HCT116 (cell line): ENCODE measurements around the gene PDE6A. TPM values are rescaled to one million over a fixed set of nuclear protein-coding genes. Genes with fewer than 3 reads are reported as not detected.

Experiments used
- ATAC-seq: fragments of 200-7000 bp; cut with Tn5 transposase; 2 replicates; pipeline ENCODE4 v1.9.1; 2020; ENCODE audit warnings: mild to moderate bottlenecking, moderate library complexity
- BruUV-seq: library from RNA; stranded (reverse); fragments of 400-500 nt; replicated peaks from 2 replicates; lab custom pipeline; 2021; lab: Mats Ljungman, UMichigan
- CTCF ChIA-PET: fragments of 300-600 bp; sonication (Branson Sonifier 250); formaldehyde crosslinking; loops from one replicate; lab custom pipeline; 2021; ENCODE audit warnings: antibody characterized with exemption; lab: Charles Lee
- POLR2A ChIA-PET: fragments of 300-600, 350-600 bp; sonication (Branson Sonifier 250); formaldehyde crosslinking; loops from one replicate; lab custom pipeline; 2021; ENCODE audit warnings: antibody characterized with exemption; lab: Charles Lee
- RAD21 ChIA-PET, 2 experiments: fragments of 300-600 bp; sonication (Branson Sonifier 250); formaldehyde crosslinking; loops; one replicate each; lab custom pipeline; 2023; ENCODE audit warnings: low total read pairs in 2 of 2; ENCODE audit not compliant: uncharacterized antibody in 2 of 2, unreplicated experiment in 2 of 2, low non-redundant PET in 1 of 2; lab: Charles Lee
- DNase-seq: peaks from one replicate; pipeline ENCODE4 v3.0.0-alpha.2; 2010; ENCODE audit warnings: low read depth, low spot score
- H2AFZ ChIP-seq: fragments of 200-600 bp; shearing (Covaris generic), sonication (generic); 2 replicates; pipeline ENCODE4 v1.6.1; 2017; ENCODE audit warnings: low read depth, mixed run types, mixed read lengths, antibody characterized with exemption, low read length; ENCODE audit not compliant: poor library complexity, severe bottlenecking
- H3K27ac ChIP-seq: 2 replicates; pipeline ENCODE4 v1.5.1; 2012; ENCODE audit warnings: low read depth, low read length
- H3K27me3 ChIP-seq: fragments of 200-600 bp; sonication (generic); 2 replicates; pipeline ENCODE4 v1.6.1; 2016; ENCODE audit warnings: mixed run types, low read length, mixed read lengths; ENCODE audit not compliant: insufficient read depth
- H3K36me3 ChIP-seq, 2 experiments: fragments of 200-500 bp in 1 of 2; fragments of 200-600 bp in 1 of 2; sonication (Bioruptor generic) in 1 of 2; sonication (generic) in 1 of 2; 2 replicates each; pipeline versions ENCODE4 v1.5.1 to v1.6.1; 2014 to 2016; ENCODE audit warnings: low read length in 2 of 2, inconsistent platforms in 1 of 2, mixed read lengths in 1 of 2, mixed run types in 1 of 2; ENCODE audit not compliant: insufficient read depth in 2 of 2, control insufficient read depth in 1 of 2
- H3K4me1 ChIP-seq, 2 experiments: fragments of 200-600 bp in 1 of 2; sonication (generic) in 1 of 2; 2 replicates each; pipeline versions ENCODE4 v1.5.1 to v1.6.1; 2012 to 2017; ENCODE audit warnings: low read length in 2 of 2, inconsistent platforms in 1 of 2, mild to moderate bottlenecking in 1 of 2, mixed read lengths in 1 of 2, mixed run types in 1 of 2, moderate library complexity in 1 of 2; ENCODE audit not compliant: insufficient read depth in 2 of 2, control insufficient read depth in 1 of 2
- H3K4me2 ChIP-seq: fragments of 200-600 bp; sonication (generic); 2 replicates; pipeline ENCODE4 v1.6.1; 2017; ENCODE audit warnings: mixed run types, low read length, mixed read lengths
- H3K4me3 ChIP-seq, 2 experiments: fragments of 200-600 bp in 1 of 2; sonication (generic) in 1 of 2; replicated peaks in 1 of 2; 2 replicates each; pipeline ENCODE4 v1.5.1; 2011 to 2016; ENCODE audit warnings: low read length in 2 of 2, control low read depth in 1 of 2, low read depth in 1 of 2, mild to moderate bottlenecking in 1 of 2, mixed read lengths in 1 of 2, mixed run types in 1 of 2
- H3K79me2 ChIP-seq: fragments of 200-600 bp; sonication (generic); 2 replicates; pipeline ENCODE4 v1.6.1; 2017; ENCODE audit warnings: mild to moderate bottlenecking, mixed run types, low read length, moderate library complexity, mixed read lengths; ENCODE audit not compliant: insufficient read depth
- H3K9ac ChIP-seq: fragments of 200-600 bp; sonication (generic); 2 replicates; pipeline ENCODE4 v1.6.1; 2016; ENCODE audit warnings: low read length, mixed read lengths
- H3K9me2 ChIP-seq: fragments of 200-600 bp; sonication (generic), shearing (Covaris generic); 2 replicates; pipeline ENCODE4 v1.6.1; 2017; ENCODE audit warnings: mixed run types, mild to moderate bottlenecking, moderate library complexity; ENCODE audit not compliant: insufficient read depth
- H3K9me3 ChIP-seq, 2 experiments: fragments of 200-500 bp in 1 of 2; fragments of 200-600 bp in 1 of 2; sonication (Bioruptor generic) in 1 of 2; sonication (generic) in 1 of 2; 2 replicates each; pipeline ENCODE4 v1.6.1; 2014 to 2017; ENCODE audit warnings: low read length in 2 of 2, mixed read lengths in 2 of 2, inconsistent platforms in 1 of 2, low read depth in 1 of 2, mild to moderate bottlenecking in 1 of 2, mixed run types in 1 of 2, moderate library complexity in 1 of 2; ENCODE audit not compliant: control insufficient read depth in 1 of 2, insufficient read depth in 1 of 2
- H4K20me1 ChIP-seq: fragments of 200-600 bp; sonication (generic), shearing (Covaris generic); 2 replicates; pipeline ENCODE4 v1.6.1; 2017; ENCODE audit warnings: mixed run types, mild to moderate bottlenecking, moderate library complexity; ENCODE audit not compliant: insufficient read depth
- CBX3 ChIP-seq: IDR thresholded peaks from 2 replicates; pipeline ENCODE4 v1.6.1; 2012; ENCODE audit warnings: low read depth
- CEBPB ChIP-seq: IDR thresholded peaks from 2 replicates; pipeline ENCODE4 v1.6.1; 2012; ENCODE audit warnings: low read depth
- EGR1 ChIP-seq: IDR thresholded peaks from 2 replicates; pipeline ENCODE4 v1.6.1; 2012; ENCODE audit warnings: low read depth
- ELF1 ChIP-seq: IDR thresholded peaks from 2 replicates; pipeline ENCODE4 v1.6.1; 2012; ENCODE audit warnings: low read depth, borderline replicate concordance
- EZH2 ChIP-seq: fragments of 200-600 bp; sonication (generic); IDR thresholded peaks from 2 replicates; pipeline ENCODE4 v1.6.1; 2017; ENCODE audit warnings: antibody characterized with exemption, mixed run types
- EZH2phosphoT487 ChIP-seq: fragments of 200-600 bp; IDR thresholded peaks from 2 replicates; pipeline ENCODE4 v1.6.1; 2018; ENCODE audit warnings: antibody characterized with exemption, borderline replicate concordance
- JUND ChIP-seq: IDR thresholded peaks from 2 replicates; pipeline ENCODE4 v1.6.1; 2012
- POLR2A ChIP-seq: IDR thresholded peaks from 2 replicates; pipeline ENCODE4 v1.7.0; 2011; ENCODE audit warnings: borderline replicate concordance; ENCODE audit not compliant: insufficient read depth, insufficient read length; ENCODE audit errors: extremely low read depth
- POLR2AphosphoS5 ChIP-seq: IDR thresholded peaks from 2 replicates; pipeline ENCODE4 v1.6.1; 2011; ENCODE audit warnings: mild to moderate bottlenecking, low read depth, low read length, moderate library complexity
- RAD21 ChIP-seq: IDR thresholded peaks from 2 replicates; pipeline ENCODE4 v1.6.1; 2012; ENCODE audit warnings: low read depth, mild to moderate bottlenecking
- YY1 ChIP-seq: IDR thresholded peaks from 2 replicates; pipeline ENCODE4 v1.6.1; 2011; ENCODE audit warnings: low read length, low read depth, moderate library complexity, mild to moderate bottlenecking; ENCODE audit not compliant: insufficient replicate concordance; ENCODE audit errors: extremely low read depth
- ZFX ChIP-seq: fragments of 450-650 bp; IDR thresholded peaks from 2 replicates; pipeline ENCODE4 v1.6.1; 2017
- ZNF274 ChIP-seq: fragments of 200-500 bp; sonication (Bioruptor generic); IDR thresholded peaks from 2 replicates; pipeline ENCODE4 v1.6.1; 2014; ENCODE audit warnings: mild to moderate bottlenecking, low read depth, low read length, inconsistent platforms
- intact Hi-C: fragments of 100-400 bp; cut with micrococcal nuclease; formaldehyde crosslinking; loops from 2 replicates; pipeline ENCODE4 v1.10.0; 2022
- total RNA-seq: library from RNA; stranded (reverse); gene quantifications from one replicate; pipeline ENCODE4 v1.2.1, GENCODE V29; 2021; ENCODE audit not compliant: unreplicated experiment
- TF ChIP-seq, protein P1 (sequence below): IDR thresholded peaks from 2 replicates; pipeline ENCODE4 v1.6.1; 2012
- TF ChIP-seq, protein P2 (sequence below), 3 experiments: fragments of 200-600 bp in 1 of 3; sonication (generic) in 1 of 3; IDR thresholded peaks in 2 of 3; conservative IDR thresholded peaks in 1 of 3; 2 replicates each; pipeline ENCODE4 v1.5.1; 2012 to 2017; ENCODE audit warnings: low read depth in 2 of 3, low read length in 2 of 3, antibody characterized with exemption in 1 of 3, borderline replicate concordance in 1 of 3, control low read depth in 1 of 3, mild to moderate bottlenecking in 1 of 3, mixed read lengths in 1 of 3, mixed run types in 1 of 3, moderate library complexity in 1 of 3; ENCODE audit not compliant: insufficient read depth in 1 of 3

The PDE6A gene
- total RNA-seq, 1 experiment from 2014 or later, result not detected

DNA sequence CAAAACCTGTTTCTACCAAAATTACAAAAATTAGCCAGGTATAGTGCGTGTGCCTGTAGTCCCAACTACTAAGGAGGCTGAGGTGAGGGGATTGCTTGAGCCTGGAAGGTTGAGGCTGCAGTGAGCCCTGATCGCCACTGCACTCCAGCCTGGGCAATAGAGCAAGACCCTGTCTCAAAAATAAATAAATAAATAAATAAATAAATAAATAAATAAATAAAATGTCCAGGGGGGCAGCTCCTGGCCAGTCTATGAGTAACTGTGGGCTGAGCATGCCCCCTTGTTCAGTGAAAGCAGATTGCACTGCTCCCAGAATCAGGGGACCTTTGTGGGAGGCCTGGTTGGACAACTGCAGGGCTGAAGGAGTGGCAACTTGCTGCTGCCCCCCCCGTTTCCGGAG lies 62.7 kb downstream of the PDE6A start:
- Histone ChIP-seq H3K9me2 (no peaks in the 10 kb centered on the region), H3K27ac (no peak overlapping the region), H3K27me3 (no peaks in the 10 kb centered on the region), H3K36me3 (no peaks in the 10 kb centered on the region), H3K9me3 (no peaks in the 10 kb centered on the region), H4K20me1 (no peaks in the 10 kb centered on the region), H3K9ac (no peak overlapping the region), H3K4me2 (no peak overlapping the region), H3K4me3 (no peak overlapping the region), H2AFZ (no peak overlapping the region), H3K4me1 (no peaks in the 10 kb centered on the region), H3K79me2 (no peaks in the 10 kb centered on the region)
- no peak for ATAC-seq
- intact Hi-C loops, result no loop called here
- RAD21 ChIA-PET, result no interaction called here
- TF ChIP-seq EZH2 (no peak), POLR2A (no peak), EZH2phosphoT487 (no peak), CEBPB (no peak), ELF1 (no peak), CBX3 (no peak), RAD21 (no peak), ZNF274 (no peak), EGR1 (no peak), ZFX (no peak), POLR2AphosphoS5 (no peak), JUND (no peak), YY1 (no peak)
- TF ChIP-seq, protein P1, sequence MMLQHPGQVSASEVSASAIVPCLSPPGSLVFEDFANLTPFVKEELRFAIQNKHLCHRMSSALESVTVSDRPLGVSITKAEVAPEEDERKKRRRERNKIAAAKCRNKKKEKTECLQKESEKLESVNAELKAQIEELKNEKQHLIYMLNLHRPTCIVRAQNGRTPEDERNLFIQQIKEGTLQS, result no peak
- TF ChIP-seq, protein P2, sequence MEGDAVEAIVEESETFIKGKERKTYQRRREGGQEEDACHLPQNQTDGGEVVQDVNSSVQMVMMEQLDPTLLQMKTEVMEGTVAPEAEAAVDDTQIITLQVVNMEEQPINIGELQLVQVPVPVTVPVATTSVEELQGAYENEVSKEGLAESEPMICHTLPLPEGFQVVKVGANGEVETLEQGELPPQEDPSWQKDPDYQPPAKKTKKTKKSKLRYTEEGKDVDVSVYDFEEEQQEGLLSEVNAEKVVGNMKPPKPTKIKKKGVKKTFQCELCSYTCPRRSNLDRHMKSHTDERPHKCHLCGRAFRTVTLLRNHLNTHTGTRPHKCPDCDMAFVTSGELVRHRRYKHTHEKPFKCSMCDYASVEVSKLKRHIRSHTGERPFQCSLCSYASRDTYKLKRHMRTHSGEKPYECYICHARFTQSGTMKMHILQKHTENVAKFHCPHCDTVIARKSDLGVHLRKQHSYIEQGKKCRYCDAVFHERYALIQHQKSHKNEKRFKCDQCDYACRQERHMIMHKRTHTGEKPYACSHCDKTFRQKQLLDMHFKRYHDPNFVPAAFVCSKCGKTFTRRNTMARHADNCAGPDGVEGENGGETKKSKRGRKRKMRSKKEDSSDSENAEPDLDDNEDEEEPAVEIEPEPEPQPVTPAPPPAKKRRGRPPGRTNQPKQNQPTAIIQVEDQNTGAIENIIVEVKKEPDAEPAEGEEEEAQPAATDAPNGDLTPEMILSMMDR (IDR thresholded peaks at IDR 0.05 in 2 of 3, conservative IDR thresholded peaks at IDR 0.05 in 1 of 3; ENCODE audit: borderline replicate concordance in 1 of 3, insufficient read depth in 1 of 3, low read depth in 2 of 3, low read length in 2 of 3), result no peak
- POLR2A ChIA-PET, result no interaction called here
- DNase-seq, result no peak
- CTCF ChIA-PET, result no interaction called here
- BruUV-seq, result no TSS peak
